Liver (tissue), 9 donors: ENCODE measurements around the gene SMIM15. TPM values are rescaled to one million over a fixed set of nuclear protein-coding genes. Genes with fewer than 3 reads are reported as not detected.

Source experiments
- DNase-seq: peaks from one replicate; pipeline ENCODE4 v3.0.0-alpha.2; 2017; ENCODE audit warnings: low spot score
- H3K27ac ChIP-seq, 2 donors: one replicate each; pipeline ENCODE4 v1.7.0; 2013; ENCODE audit warnings: inconsistent platforms in 2 of 2, low read length in 2 of 2, control low read depth in 1 of 2, low read depth in 1 of 2, mild to moderate bottlenecking in 1 of 2
- H3K27me3 ChIP-seq, 4 donors: one replicate each; pipeline versions ENCODE4 v1.6.1 to v1.7.0; 2013; ENCODE audit warnings: low read length in 3 of 4, inconsistent platforms in 1 of 4, mild to moderate bottlenecking in 1 of 4, moderate library complexity in 1 of 4; ENCODE audit not compliant: control insufficient read depth in 4 of 4, insufficient read depth in 4 of 4
- H3K36me3 ChIP-seq, 4 donors: one replicate each; pipeline versions ENCODE4 v1.6.1 to v1.7.0; 2013; ENCODE audit warnings: low read length in 3 of 4, mild to moderate bottlenecking in 3 of 4, low read depth in 1 of 4, moderate library complexity in 1 of 4; ENCODE audit not compliant: control insufficient read depth in 4 of 4, insufficient read depth in 3 of 4
- H3K4me1 ChIP-seq, 4 donors: one replicate each; pipeline versions ENCODE4 v1.6.1 to v1.7.0; 2013; ENCODE audit warnings: low read length in 3 of 4, mild to moderate bottlenecking in 3 of 4, moderate library complexity in 1 of 4; ENCODE audit not compliant: control insufficient read depth in 4 of 4, insufficient read depth in 4 of 4
- H3K4me3 ChIP-seq, 3 donors: one replicate each; pipeline versions ENCODE4 v1.6.1 to v1.7.0; 2013; ENCODE audit warnings: low read length in 3 of 3, control low read depth in 1 of 3, low read depth in 1 of 3, mild to moderate bottlenecking in 1 of 3
- H3K9ac ChIP-seq, 2 donors: one replicate each; pipeline ENCODE4 v1.7.0; 2013; ENCODE audit warnings: low read length in 2 of 2, mild to moderate bottlenecking in 2 of 2, moderate library complexity in 2 of 2, control low read depth in 1 of 2, low read depth in 1 of 2
- H3K9me3 ChIP-seq, 4 donors: one replicate each; pipeline versions ENCODE4 v1.6.1 to v1.7.0; 2013; ENCODE audit warnings: low read length in 3 of 4; ENCODE audit not compliant: control insufficient read depth in 4 of 4
- ATF3 ChIP-seq: IDR thresholded peaks from 2 replicates; pipeline ENCODE4 v1.6.1; 2016; ENCODE audit warnings: antibody characterized with exemption
- CTCF ChIP-seq: fragments of 150-350 bp; IDR thresholded peaks from 2 replicates; pipeline ENCODE4 v1.5.1; 2017; ENCODE audit warnings: improper control_type of control experiment, low read depth, low read length; ENCODE audit not compliant: missing input control
- EGR1 ChIP-seq, 2 donors: IDR thresholded peaks; 2 replicates each; pipeline ENCODE4 v1.6.1; 2016 to 2018; ENCODE audit warnings: antibody characterized with exemption in 2 of 2, low read depth in 2 of 2
- FOXA1 ChIP-seq: IDR thresholded peaks from 2 replicates; pipeline ENCODE4 v1.6.1; 2016; ENCODE audit warnings: antibody characterized with exemption
- FOXA2 ChIP-seq: IDR thresholded peaks from 2 replicates; pipeline ENCODE4 v1.6.1; 2016; ENCODE audit warnings: antibody characterized with exemption
- GABPA ChIP-seq, 2 donors: IDR thresholded peaks in 1 of 2; conservative IDR thresholded peaks in 1 of 2; 2 replicates each; pipeline ENCODE4 v1.6.1; 2016; ENCODE audit warnings: antibody characterized with exemption in 2 of 2, mild to moderate bottlenecking in 1 of 2, moderate library complexity in 1 of 2
- HNF4A ChIP-seq, 2 donors: conservative IDR thresholded peaks; 2 replicates each; pipeline ENCODE4 v1.6.1; 2016; ENCODE audit warnings: antibody characterized with exemption in 2 of 2, mild to moderate bottlenecking in 2 of 2
- HNF4G ChIP-seq: IDR thresholded peaks from 2 replicates; pipeline ENCODE4 v1.6.1; 2016; ENCODE audit warnings: antibody characterized with exemption
- JUND ChIP-seq, 2 donors: IDR thresholded peaks; 2 replicates each; pipeline ENCODE4 v1.6.1; 2016; ENCODE audit warnings: antibody characterized with exemption in 2 of 2
- MAX ChIP-seq: IDR thresholded peaks from 2 replicates; pipeline ENCODE4 v1.6.1; 2016; ENCODE audit warnings: antibody characterized with exemption
- NR2F2 ChIP-seq: IDR thresholded peaks from 2 replicates; pipeline ENCODE4 v1.6.1; 2016; ENCODE audit warnings: antibody characterized with exemption
- RAD21 ChIP-seq, 2 donors: IDR thresholded peaks; 2 replicates each; pipeline ENCODE4 v1.6.1; 2016; ENCODE audit warnings: antibody characterized with exemption in 2 of 2, mild to moderate bottlenecking in 2 of 2
- REST ChIP-seq: IDR thresholded peaks from 2 replicates; pipeline ENCODE4 v1.6.1; 2016; ENCODE audit warnings: antibody characterized with exemption, mild to moderate bottlenecking
- RXRA ChIP-seq, 2 donors: IDR thresholded peaks; 2 replicates each; pipeline ENCODE4 v1.6.1; 2017 to 2018; ENCODE audit warnings: antibody characterized with exemption in 2 of 2, mild to moderate bottlenecking in 1 of 2
- SP1 ChIP-seq: IDR thresholded peaks from 2 replicates; pipeline ENCODE4 v1.6.1; 2018; ENCODE audit warnings: antibody characterized with exemption, mild to moderate bottlenecking
- TAF1 ChIP-seq: conservative IDR thresholded peaks from 2 replicates; pipeline ENCODE4 v1.6.1; 2016; ENCODE audit warnings: antibody characterized with exemption, mild to moderate bottlenecking
- YY1 ChIP-seq: IDR thresholded peaks from 2 replicates; pipeline ENCODE4 v1.6.1; 2016; ENCODE audit warnings: antibody characterized with exemption, mild to moderate bottlenecking
- ZBTB33 ChIP-seq: IDR thresholded peaks from 2 replicates; pipeline ENCODE4 v1.6.1; 2016; ENCODE audit warnings: antibody characterized with exemption
- WGBS: extraction: QIAGEN DNeasy Blood & Tissue Kit; methylation state at CpG from one replicate; pipeline ENCODE4 v1.1.7; 2013; 5-methylcytosine and 5-hydroxymethylcytosine counted together
- polyA plus RNA-seq, 2 donors: library from polyadenylated mRNA; stranded (reverse) in 1 of 2; unstranded in 1 of 2; fragments of 200-250 nt in 1 of 2; fragments of >200 nt in 1 of 2; fragmentation: Nextera tagmentation in 1 of 2; extraction: Ambion mirVana in 1 of 2; gene quantifications; one replicate each; pipeline versions ENCODE4 v1.2.1 to v1.2.3, GENCODE V29; 2013 to 2015
- total RNA-seq, 2 donors: library from RNA; depleted of rRNA; stranded (reverse); fragments of >200 nt; gene quantifications; one replicate each; pipeline ENCODE4 v1.2.3, GENCODE V29; 2014
- donor health status: healthy.
- donor health status: healthy.
- donor health status: healthy.
- donor health status: healthy.
- donor health status: healthy.

SMIM15 gene
- total and polyA plus RNA-seq, 4 donors: 20.1 to 31.2 (median 24.4) TPM

- H3K27ac ChIP-seq: no peak overlapping the region
- WGBS: 46% methylated on average over 2 of the region's 2 CpGs
- no peaks in the 10 kb centered on the region for H3K9me3 ChIP-seq
- no peaks in the 10 kb centered on the region for H3K36me3 ChIP-seq
- no peaks in the 10 kb centered on the region for H3K4me1 ChIP-seq
- H3K9ac ChIP-seq: no peak overlapping the region
- DNase-seq: no peak
- H3K27me3 ChIP-seq: no peaks in the 10 kb centered on the region
- TF ChIP-seq FOXA1 (no peak), HNF4G (no peak), HNF4A (conservative IDR thresholded peaks at IDR 0.05) (no peak), YY1 (no peak), TAF1 (no peak), MAX (no peak), SP1 (no peak), FOXA2 (no peak), CTCF (no peak), EGR1 (IDR thresholded peaks at IDR 0.05; ENCODE audit: low read depth in 2 of 2) (no peak), GABPA (IDR thresholded peaks at IDR 0.05 in 1 of 2, conservative IDR thresholded peaks at IDR 0.05 in 1 of 2) (no peak), RXRA (IDR thresholded peaks at IDR 0.05) (no peak)
- no peak overlapping the region for H3K4me3 ChIP-seq
These were observed 20.2 kb upstream of the SMIM15 start for GRCh38 chr5:61182449-61182848.

GRCh38 chr5:61180886-61181285 lies 18.6 kb upstream of the SMIM15 start:
- Histone ChIP-seq H3K9ac (no peak overlapping the region), H3K27ac (no peak overlapping the region), H3K4me1 (no peaks in the 10 kb centered on the region), H3K27me3 (no peaks in the 10 kb centered on the region), H3K9me3 (no peaks in the 10 kb centered on the region), H3K36me3 (no peaks in the 10 kb centered on the region), H3K4me3 (no peak overlapping the region)
- 67% methylated on average over 2 of the region's 2 CpGs for WGBS
- TF ChIP-seq HNF4G: no peak
- no peak for TF ChIP-seq RXRA (IDR thresholded peaks at IDR 0.05)
- TF ChIP-seq FOXA1: no peak
- TF ChIP-seq EGR1 (IDR thresholded peaks at IDR 0.05; ENCODE audit: low read depth in 2 of 2): no peak
- no peak for TF ChIP-seq TAF1
- TF ChIP-seq GABPA (IDR thresholded peaks at IDR 0.05 in 1 of 2, conservative IDR thresholded peaks at IDR 0.05 in 1 of 2): no peak
- TF ChIP-seq ZBTB33: no peak
- no peak for TF ChIP-seq JUND (IDR thresholded peaks at IDR 0.05)
- TF ChIP-seq FOXA2: no peak
- no peak for TF ChIP-seq YY1
- no peak for TF ChIP-seq SP1
- no peak for TF ChIP-seq NR2F2
- no peak for TF ChIP-seq REST
- TF ChIP-seq HNF4A (conservative IDR thresholded peaks at IDR 0.05): no peak
- TF ChIP-seq MAX: no peak
- no peak for TF ChIP-seq CTCF
- no peak for TF ChIP-seq ATF3
- TF ChIP-seq RAD21 (IDR thresholded peaks at IDR 0.05): no peak
- no peak for DNase-seq
